Kidney tubule cell (primary cell): ENCODE results near the gene CHMP1B.
A peak's percentile ranks its signal among the peaks of the same experiment; 100 is the strongest.
"Not testable (repeated sequence)": the region's sequence is repeated elsewhere in the genome, so short reads cannot be mapped to it uniquely, and the experiment has no call there.

Source experiments
- DNase-seq: peaks from one replicate; pipeline ENCODE4 v3.0.0-alpha.2; 2018; ENCODE audit warnings: low spot score

CHMP1B gene

DNA sequence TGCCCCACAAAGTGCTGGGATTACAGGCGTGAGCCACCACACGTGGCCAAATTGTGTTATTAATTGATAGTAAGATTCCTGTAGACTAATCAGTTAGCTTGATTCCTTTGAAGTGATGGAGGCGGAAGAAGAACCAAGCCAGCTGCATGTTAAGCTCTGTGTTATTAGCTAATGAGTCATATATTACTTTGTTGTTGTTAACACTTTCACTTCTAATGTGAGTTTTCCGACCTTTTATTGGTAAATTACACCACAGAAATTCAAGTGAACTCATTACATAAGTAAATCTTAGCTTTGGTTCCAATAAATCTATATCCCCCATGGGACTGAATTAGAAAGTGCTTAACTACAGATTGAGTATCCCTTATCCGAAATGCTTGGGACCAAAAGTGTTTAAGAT lies 20.3 kb downstream of the CHMP1B start:
- peak; percentile 27 for DNase-seq

DNA sequence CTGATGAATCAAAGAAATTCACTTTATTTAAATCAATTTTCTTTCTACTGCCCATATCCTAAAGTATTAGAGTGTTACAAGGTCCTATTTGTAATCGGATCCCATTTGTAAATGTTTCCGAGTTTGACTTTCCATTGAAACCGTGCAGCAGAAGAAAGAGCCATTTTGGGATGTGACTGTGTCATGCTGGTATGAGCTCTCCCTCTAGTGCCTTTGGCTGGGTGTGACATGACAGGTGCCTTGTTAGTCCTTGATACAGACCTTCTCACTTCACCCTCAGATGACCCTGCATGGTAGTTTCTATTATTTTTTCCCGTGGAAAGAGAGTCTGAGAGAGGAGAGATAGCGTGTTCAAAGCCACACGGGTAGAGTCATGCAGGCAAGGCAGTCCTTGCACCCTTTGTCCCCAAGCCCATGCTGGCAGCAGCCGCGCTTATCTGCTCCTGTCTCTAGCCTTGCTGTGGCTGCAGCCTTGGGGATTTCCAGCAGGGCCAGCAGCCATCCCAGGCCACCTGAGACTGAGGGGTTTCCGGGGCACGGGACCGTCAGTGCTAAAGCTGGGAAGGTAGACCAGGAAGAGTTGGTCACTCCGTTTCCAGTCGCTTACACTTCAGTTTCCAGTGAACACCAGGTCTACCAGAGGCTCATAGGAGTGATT lies 21.4 kb downstream of the CHMP1B start:
- peak; percentile 62 for DNase-seq

DNA sequence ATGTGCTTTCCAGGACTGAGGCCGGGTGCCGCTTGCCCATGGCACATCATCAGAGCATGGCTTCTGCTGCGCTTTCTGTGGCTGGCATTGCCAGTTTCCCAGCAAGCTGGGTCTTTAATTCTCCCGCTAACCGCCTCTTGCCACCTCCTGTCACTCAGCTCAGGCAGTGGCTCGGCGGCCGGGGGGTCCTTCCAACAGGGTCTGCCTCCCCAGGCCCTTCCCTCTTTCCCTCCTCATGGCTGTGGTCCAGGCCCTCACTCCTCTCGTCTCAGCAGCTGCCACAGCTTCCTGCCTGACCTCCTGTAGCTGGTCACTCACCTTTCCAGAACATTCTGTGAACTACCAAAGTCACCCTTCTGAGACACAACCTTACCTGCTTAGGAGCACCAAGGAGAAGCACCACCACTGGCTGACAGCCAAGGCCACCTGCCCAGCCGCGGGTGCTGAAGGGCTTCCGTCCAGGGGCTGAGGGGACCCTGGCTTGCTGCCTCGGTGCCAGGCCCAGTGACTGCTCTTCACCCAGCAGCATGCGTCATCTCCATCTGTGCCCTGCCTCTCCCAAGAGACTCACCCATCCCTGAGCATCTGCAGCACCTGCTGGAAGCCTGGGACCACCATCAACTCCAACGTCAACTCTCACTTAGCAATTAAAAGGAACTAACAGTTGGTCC lies 22.6 kb downstream of the CHMP1B start:
- no peak for DNase-seq

GRCh38 chr18:11874676-11875075 lies 23.5 kb downstream of the CHMP1B start:
- DNase-seq: no peak

DNA sequence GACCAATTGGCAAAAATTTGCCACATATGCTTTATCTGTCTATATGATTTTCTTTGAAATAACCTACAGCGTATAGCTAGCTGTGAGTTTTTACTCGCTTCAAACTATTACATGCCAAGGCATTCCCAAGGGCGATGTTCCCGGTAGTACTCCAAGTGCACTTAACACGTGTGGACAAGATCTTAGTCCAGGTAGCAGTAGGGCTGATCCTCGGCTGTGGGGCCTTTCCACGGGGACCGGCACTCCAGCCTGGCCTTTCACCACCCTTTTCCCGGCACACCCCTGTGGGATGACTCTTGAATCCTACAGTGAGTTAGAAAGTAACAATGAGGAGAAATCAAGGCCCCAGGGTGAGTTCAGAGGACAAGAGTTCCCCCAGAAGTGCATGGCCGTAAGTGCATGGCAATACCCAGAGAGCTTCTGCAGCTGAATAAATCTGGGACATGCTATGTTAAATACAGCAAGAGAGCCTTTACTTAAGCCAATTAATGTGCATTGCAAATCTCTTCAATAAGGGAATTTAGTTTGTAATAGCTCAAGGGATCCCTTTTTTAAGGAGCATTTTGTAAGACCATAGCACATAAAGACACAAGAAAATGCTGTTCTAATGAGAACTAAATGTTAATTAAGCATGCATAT lies 26.4 kb downstream of the CHMP1B start:
- DNase-seq: no peak

GRCh38 chr18:11880586-11881304 lies 29.5 kb downstream of the CHMP1B start:
- DNase-seq: no peak

DNA sequence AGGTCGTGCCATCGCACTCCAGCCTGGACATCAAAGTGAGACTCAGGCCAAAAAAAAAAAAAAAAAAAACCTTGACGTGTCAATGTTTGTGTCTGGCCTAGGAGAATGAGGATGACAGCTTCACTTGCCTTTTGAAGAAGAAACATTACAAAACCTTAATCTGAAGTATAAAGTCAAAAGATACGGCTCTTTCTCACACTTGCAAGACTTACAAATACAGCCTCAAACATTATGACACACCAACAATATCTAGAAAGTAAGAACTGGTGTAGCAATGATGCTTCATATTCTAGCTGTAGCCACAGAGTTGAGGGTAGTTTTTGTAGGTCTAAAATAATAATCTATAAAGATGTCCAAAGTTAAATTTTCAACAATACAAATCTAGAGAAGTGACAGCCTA lies 31.4 kb downstream of the CHMP1B start:
- no peak for DNase-seq

- DNase-seq: no peak
Measured at GRCh38 chr18:11883153-11883552, 31.9 kb downstream of the CHMP1B start.

- no peak for DNase-seq
Measured at GRCh38 chr18:11884396-11885030, 33.3 kb downstream of the CHMP1B start.

GRCh38 chr18:11885278-11885947 lies 34.2 kb downstream of the CHMP1B start:
- peak; percentile 14 for DNase-seq

DNA sequence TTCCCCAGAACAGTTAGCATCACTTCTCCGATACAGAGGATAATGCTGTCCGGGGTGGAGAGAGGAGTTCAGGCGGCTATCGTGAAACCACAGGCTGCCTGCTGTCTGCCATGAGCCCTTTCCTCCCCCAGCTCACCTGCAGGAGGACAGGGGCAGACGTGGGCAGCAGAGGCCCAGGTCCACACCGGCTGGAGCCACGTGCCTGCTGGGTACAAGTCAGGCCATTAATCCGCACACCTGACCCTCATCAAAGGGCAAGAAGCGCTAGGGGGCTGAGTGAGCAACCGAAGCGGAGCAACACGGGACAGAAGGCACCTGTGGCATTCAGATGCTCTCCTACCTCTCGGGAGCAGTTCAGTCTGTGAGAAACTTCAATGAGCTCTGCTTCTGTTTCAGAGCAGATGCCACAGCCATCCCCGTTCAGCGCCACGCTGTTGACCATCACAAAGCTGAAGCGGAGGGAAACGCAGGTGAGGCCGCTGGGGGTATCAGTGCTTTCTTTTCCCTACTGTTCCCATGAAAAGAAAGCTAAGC lies 35.4 kb downstream of the CHMP1B start:
- no peak for DNase-seq

- peak; percentile 67 for DNase-seq
Measured at GRCh38 chr18:11887328-11888128, 36.3 kb downstream of the CHMP1B start.

GRCh38 chr18:11888726-11889125 lies 37.5 kb downstream of the CHMP1B start:
- DNase-seq: no peak

DNA sequence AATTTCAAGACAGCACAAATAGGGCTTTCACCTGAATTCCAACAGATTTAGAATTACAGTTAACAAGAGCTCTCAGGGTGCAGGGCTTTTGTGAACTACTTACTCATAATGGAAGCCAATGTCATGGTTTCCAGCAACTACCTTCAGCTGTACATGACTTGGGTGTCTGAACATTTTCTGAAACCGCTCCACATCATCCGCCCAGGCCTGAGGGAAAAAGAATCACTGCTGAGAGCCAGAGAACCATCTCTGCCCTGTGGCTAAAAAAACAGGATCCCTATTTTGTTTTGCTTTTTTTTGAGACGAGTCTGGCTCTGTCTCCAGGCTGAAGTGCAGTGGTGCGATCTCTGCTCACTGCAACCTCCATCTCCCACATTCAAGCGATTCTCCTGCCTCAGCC lies 38.1 kb downstream of the CHMP1B start:
- DNase-seq: no peak

DNA sequence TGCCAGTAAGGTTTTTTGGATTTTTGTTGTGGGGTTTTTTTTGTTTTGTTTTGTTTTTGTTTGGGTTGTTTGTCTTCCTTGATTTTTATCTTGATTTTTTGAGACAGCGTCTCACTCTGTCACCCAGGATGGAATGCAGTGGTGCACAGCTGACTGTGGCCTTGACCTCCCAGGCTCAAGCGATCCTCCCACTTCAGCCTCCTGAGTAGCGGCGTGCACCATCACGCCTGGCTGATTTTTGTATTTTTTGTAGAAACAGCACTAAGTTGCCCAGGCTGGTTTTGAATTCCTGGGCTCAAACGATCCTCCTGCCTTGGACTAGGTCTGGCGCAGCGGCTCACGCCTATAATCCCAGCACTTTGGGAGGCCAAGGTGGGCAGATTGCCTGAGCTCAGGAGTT lies 40.5 kb downstream of the CHMP1B start:
- no peak for DNase-seq

- not testable (repeated sequence) for DNase-seq
Measured at GRCh38 chr18:11892438-11892837, 41.2 kb downstream of the CHMP1B start.

DNA sequence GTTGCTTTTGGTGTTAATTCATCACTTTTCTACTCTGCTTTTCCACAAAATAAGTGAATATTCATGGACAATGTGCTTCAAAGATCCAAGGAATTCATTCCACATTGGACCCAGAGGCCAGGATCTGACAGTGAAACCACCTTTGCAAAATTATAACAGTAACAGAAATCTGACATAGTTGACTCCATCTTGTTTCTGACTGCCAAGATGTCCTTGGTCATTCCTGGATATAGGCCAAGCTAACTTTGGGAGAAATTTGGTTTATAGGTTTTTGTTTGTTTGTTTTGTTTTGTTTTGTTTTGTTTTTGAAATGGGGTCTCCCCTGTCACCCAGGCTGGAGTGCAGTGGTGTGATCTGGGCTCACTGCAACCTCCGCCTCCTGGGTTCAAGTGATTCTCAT lies 46.6 kb downstream of the CHMP1B start:
- no peak for DNase-seq

DNA sequence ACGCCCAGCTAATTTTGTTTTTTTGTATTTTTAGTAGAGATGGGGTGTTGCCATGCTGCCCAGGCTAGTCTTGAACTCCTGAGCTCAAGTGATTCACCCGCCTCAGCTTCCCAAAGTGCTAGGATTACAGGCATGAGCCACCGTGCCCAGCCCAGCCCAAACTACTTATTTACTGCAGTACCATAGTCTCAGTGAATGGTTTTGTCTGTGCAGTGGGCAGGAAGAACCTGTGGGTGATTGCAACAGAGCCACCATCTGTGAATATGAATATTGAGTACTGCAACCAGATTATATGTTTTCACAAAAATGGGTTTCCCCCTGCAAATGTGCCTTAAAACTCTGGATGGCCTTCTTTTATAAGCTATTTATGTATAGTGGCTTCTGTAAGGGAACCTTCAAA lies 47.9 kb downstream of the CHMP1B start:
- no peak for DNase-seq

- no peak for DNase-seq
Measured at GRCh38 chr18:11901826-11902438, 50.7 kb downstream of the CHMP1B start.
